ENCODE results near the gene ORMDL3.
A peak's percentile ranks its signal among the peaks of the same experiment; 100 is the strongest.

The ORMDL3 gene

GRCh38 chr17:39929646-39930407, 2.4 kb upstream of the ORMDL3 start:
- Mint-ChIP-seq H3K9me3 (no peaks in the 10 kb centered on the region), H3K27ac (peak overlapping the region; percentile 50 to 67 (median 56)), H3K4me1 (peaks cover 35% of the 10 kb centered on the region), H3K27me3 (ENCODE audit: low read depth) (no peaks in the 10 kb centered on the region), H3K36me3 (ENCODE audit: low read depth) (no peaks in the 10 kb centered on the region), H3K4me3 (peak overlapping the region; percentile 9 to 67 (median 40))
- no peak for TF ChIP-seq CTCF (IDR thresholded peaks at IDR 0.05; ENCODE audit: unreplicated experiment in 3 of 3)

GRCh38 chr17:39928858-39929645, 1.7 kb upstream of the ORMDL3 start:
- Mint-ChIP-seq H3K27me3 (ENCODE audit: low read depth) (no peaks in the 10 kb centered on the region), H3K4me1 (peaks cover 38% of the 10 kb centered on the region), H3K36me3 (ENCODE audit: low read depth) (peaks cover 4% of the 10 kb centered on the region), H3K4me3 (peak overlapping the region; percentile 9 to 67 (median 40)), H3K9me3 (no peaks in the 10 kb centered on the region), H3K27ac (peak overlapping the region; percentile 69 to 94 (median 87))
- no peak for TF ChIP-seq CTCF (IDR thresholded peaks at IDR 0.05; ENCODE audit: unreplicated experiment in 3 of 3)

GRCh38 chr17:39927929-39928857, 792 bp upstream of the ORMDL3 start:
- Mint-ChIP-seq H3K4me1 (peaks cover 37% of the 10 kb centered on the region), H3K36me3 (ENCODE audit: low read depth) (peaks cover 6% of the 10 kb centered on the region), H3K9me3 (no peaks in the 10 kb centered on the region), H3K4me3 (peak overlapping the region; percentile 89 to 92 (median 91)), H3K27ac (peak overlapping the region; percentile 87 to 95 (median 94)), H3K27me3 (ENCODE audit: low read depth) (no peaks in the 10 kb centered on the region)
- TF ChIP-seq CTCF (IDR thresholded peaks at IDR 0.05; ENCODE audit: unreplicated experiment in 3 of 3), result no peak

- Mint-ChIP-seq H3K4me3 (peak overlapping the region; percentile 89 to 92 (median 91)), H3K27ac (peak overlapping the region; percentile 64 to 94 (median 87)), H3K27me3 (ENCODE audit: low read depth) (no peaks in the 10 kb centered on the region), H3K9me3 (no peaks in the 10 kb centered on the region), H3K4me1 (peaks cover 37% of the 10 kb centered on the region), H3K36me3 (ENCODE audit: low read depth) (peaks cover 16% of the 10 kb centered on the region)
- no peak for TF ChIP-seq CTCF (IDR thresholded peaks at IDR 0.05; ENCODE audit: unreplicated experiment in 3 of 3)
Observed at GRCh38 chr17:39926588-39927100, 757 bp downstream of the ORMDL3 start.

GRCh38 chr17:39926135-39926587, 1.2 kb downstream of the ORMDL3 start:
- no peaks in the 10 kb centered on the region for H3K9me3 Mint-ChIP-seq
- no peaks in the 10 kb centered on the region for H3K27me3 Mint-ChIP-seq (ENCODE audit: low read depth)
- no peak for TF ChIP-seq CTCF (IDR thresholded peaks at IDR 0.05; ENCODE audit: unreplicated experiment in 3 of 3)
- H3K36me3 Mint-ChIP-seq (ENCODE audit: low read depth), result peaks cover 20% of the 10 kb centered on the region
- peaks cover 37% of the 10 kb centered on the region for H3K4me1 Mint-ChIP-seq
- H3K4me3 Mint-ChIP-seq, result peak overlapping the region; percentile 89 to 92 (median 91)
- H3K27ac Mint-ChIP-seq, result peak overlapping the region; percentile 64 to 94 (median 87)

All from nephron (organoid).